PC-3 (cell line): Measurements from ENCODE around the gene MLN.

Source experiments
- CTCF ChIP-seq: fragments of 300-600 bp; sonication (generic); conservative IDR thresholded peaks from 2 replicates; pipeline ENCODE4 v1.5.1; 2017; ENCODE audit warnings: antibody characterized with exemption, low read depth, mild to moderate bottlenecking, low read length
- EZH2 ChIP-seq: fragments of 300-600 bp; sonication (generic); IDR thresholded peaks from one replicate; pipeline ENCODE4 v1.6.1; 2017; ENCODE audit warnings: antibody characterized with exemption, mild to moderate bottlenecking, low read length; ENCODE audit not compliant: unreplicated experiment

DNA sequence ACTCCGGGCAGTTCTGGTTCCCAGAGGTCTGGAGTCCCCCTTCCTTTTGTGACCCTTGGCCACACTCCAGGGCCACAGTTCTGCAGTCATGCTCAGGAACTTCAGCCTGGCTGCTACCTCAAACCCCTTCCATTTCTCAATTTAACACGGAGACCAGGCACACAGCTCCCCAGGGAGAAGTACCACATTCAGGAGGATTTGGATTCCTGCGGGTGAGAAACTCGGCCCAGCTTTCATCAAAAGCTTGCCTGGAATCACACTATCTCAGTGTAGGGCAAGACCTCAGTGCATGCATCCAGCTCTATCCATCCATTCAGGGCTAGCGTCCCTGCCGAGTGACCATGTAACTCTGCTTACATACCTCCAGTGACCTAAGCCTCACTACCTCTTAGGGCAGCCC is 40.3 kb downstream of the MLN start:
- TF ChIP-seq CTCF (no peak), EZH2 (no peak)
